Right renal cortex interstitium (tissue), 3 donors: Measurements from ENCODE around the gene GNG2. TPM values are rescaled to one million over a fixed set of nuclear protein-coding genes. Genes with fewer than 3 reads are reported as not detected.

ENCODE experiments used
- DNase-seq, 3 donors: peaks; one replicate each; pipeline ENCODE4 v3.0.0-alpha.2; 2013; ENCODE audit warnings: low read depth in 3 of 3, low spot score in 2 of 3
- polyA plus RNA-seq, 3 donors: library from polyadenylated mRNA; unstranded; fragments of 120-200 nt; gene quantifications; one replicate each; pipeline ENCODE4 v1.2.1, GENCODE V29; 2013; ENCODE audit not compliant: insufficient read length in 3 of 3

GNG2 gene
- polyA plus RNA-seq, 3 donors, result 72.5 to 83.8 (median 78.3) TPM

GRCh38 chr14:51989293-51990234 lies 129.2 kb downstream of the GNG2 start, which contains the start of gene RTRAF:
Gene RTRAF, plus strand, starts transcription at chr14:51989546. Its CDS starts 94 bp downstream, at chr14:51989640.
- peak; percentile 82 to 86 (median 82) for DNase-seq

- DNase-seq, result no peak
Observed at GRCh38 chr14:51990488-51990887, 130.1 kb downstream of the GNG2 start.

GRCh38 chr14:51993285-51993920 lies 133.0 kb downstream of the GNG2 start:
- DNase-seq, result no peak

GRCh38 chr14:51996148-51996746 lies 135.8 kb downstream of the GNG2 start:
- no peak for DNase-seq

- no peak for DNase-seq
Observed at GRCh38 chr14:51998348-51998747, 137.9 kb downstream of the GNG2 start.

- DNase-seq, result no peak
Observed at GRCh38 chr14:51999084-51999483, 138.7 kb downstream of the GNG2 start.

GRCh38 chr14:52000019-52000582 lies 139.7 kb downstream of the GNG2 start:
- no peak for DNase-seq

GRCh38 chr14:52000696-52001095 lies 140.3 kb downstream of the GNG2 start:
- DNase-seq, result no peak

GRCh38 chr14:52002542-52002941 lies 142.1 kb downstream of the GNG2 start:
- no peak for DNase-seq

GRCh38 chr14:52003324-52003723 lies 142.9 kb downstream of the GNG2 start:
- DNase-seq, result no peak

- DNase-seq, result no peak
Observed at GRCh38 chr14:52005625-52006024, 145.2 kb downstream of the GNG2 start.

GRCh38 chr14:52006361-52006760 lies 145.9 kb downstream of the GNG2 start:
- DNase-seq, result no peak

GRCh38 chr14:52007211-52007610 lies 146.8 kb downstream of the GNG2 start:
- no peak for DNase-seq

- DNase-seq, result no peak
Observed at GRCh38 chr14:52007637-52008036, 147.2 kb downstream of the GNG2 start.

- no peak for DNase-seq
Observed at GRCh38 chr14:52008136-52008535, 147.7 kb downstream of the GNG2 start.

GRCh38 chr14:52010173-52010693 lies 149.8 kb downstream of the GNG2 start:
- no peak for DNase-seq

GRCh38 chr14:52011523-52011922 lies 151.1 kb downstream of the GNG2 start:
- DNase-seq, result no peak

- DNase-seq, result no peak
Observed at GRCh38 chr14:52012635-52013034, 152.2 kb downstream of the GNG2 start.

- DNase-seq, result no peak
Observed at GRCh38 chr14:52013984-52014600, 153.7 kb downstream of the GNG2 start.

- DNase-seq, result no peak
Observed at GRCh38 chr14:52014601-52015267, 154.3 kb downstream of the GNG2 start.
